ENCODE measurements around the gene MUC6. TPM values are rescaled to one million over a fixed set of nuclear protein-coding genes. Genes with fewer than 3 reads are reported as not detected.

The MUC6 gene
- total and polyA plus RNA-seq, 2 of the 8 experiments (the other 6 are each of a cell fraction or from before 2014, with no cell fraction given): not detected

- TF ChIP-seq ATF2 (IDR thresholded peaks at IDR 0.05; ENCODE audit: low read length) (no peak), RBBP5 (IDR thresholded peaks at IDR 0.05; ENCODE audit: borderline replicate concordance, low read depth, low read length) (no peak), ATF3 (IDR thresholded peaks at IDR 0.05; ENCODE audit: insufficient read depth, low read depth, low read length) (no peak), SUZ12 (IDR thresholded peaks at IDR 0.05; ENCODE audit: low read length) (no peak), HDAC2 (IDR thresholded peaks at IDR 0.05; ENCODE audit: borderline replicate concordance in 1 of 2, low read depth in 2 of 2, low read length in 2 of 2) (no peak)
These were observed 24.2 kb downstream of the MUC6 start (continued) for GRCh38 chr11:1012291-1012690.

Measured in H1 (cell line).